ENCODE data around the gene KIF2C. TPM values are rescaled to one million over a fixed set of nuclear protein-coding genes. Genes with fewer than 3 reads are reported as not detected.

The KIF2C gene
- total RNA-seq, 1 experiment from 2014 or later, result 69.4 TPM

GRCh38 chr1:44723064-44723463 lies 16.6 kb upstream of the KIF2C start:
- H3K36me3 ChIP-seq (ENCODE audit: control insufficient read depth, insufficient read depth, low read length), result no peaks in the 10 kb centered on the region
- DNase-seq (ENCODE audit: low read depth, low spot score) (no peak), ATAC-seq (no peak)
- in situ Hi-C loops (cut with HindIII; ENCODE audit: low pct_unique_long_range_greater_than_20kb, low sequenced_read_pairs), result no loop called here
- no peaks in the 10 kb centered on the region for H3K9me3 ChIP-seq (ENCODE audit: control insufficient read depth, insufficient read depth, low read depth, low read length)
- no peak overlapping the region for H3K27ac ChIP-seq (ENCODE audit: low read length)
- H3K27me3 ChIP-seq (ENCODE audit: control insufficient read depth, insufficient read depth, low read length), result no peaks in the 10 kb centered on the region
- no peak for TF ChIP-seq REST (IDR thresholded peaks at IDR 0.05; ENCODE audit: insufficient read depth in 1 of 2, low read depth in 2 of 2, low read length in 1 of 2)
- TF ChIP-seq TCF7L2 (IDR thresholded peaks at IDR 0.05; ENCODE audit: low read depth, low read length), result no peak
- no peak for TF ChIP-seq SIN3A (IDR thresholded peaks at IDR 0.05; ENCODE audit: borderline replicate concordance, insufficient read depth, low read depth, low read length)
- no peak for TF ChIP-seq CTCF (IDR thresholded peaks at IDR 0.05)
- no peak for TF ChIP-seq POLR2AphosphoS5 (IDR thresholded peaks at IDR 0.05; ENCODE audit: low read depth, low read length)
- peaks cover 7% of the 10 kb centered on the region for H3K4me1 ChIP-seq (ENCODE audit: control insufficient read depth, insufficient read depth, low read length)
- no peak overlapping the region for H3K4me3 ChIP-seq (ENCODE audit: low read depth in 2 of 2, low read length in 2 of 2)
- CTCF ChIA-PET, result interaction anchor here (0.7 kb wide), 1 partner anchor 224 kb away, joined by 3 read pairs; no protein-coding TSS in a partner anchor
- no TSS peak for BruUV-seq (replicated peaks)
- intact Hi-C loops (cut with micrococcal nuclease; ENCODE audit: unreplicated experiment), result no loop called here
- POLR2A ChIA-PET, result interaction anchor here (0.7 kb wide), 1 partner anchor 27 kb away, joined by 3 read pairs; no protein-coding TSS in a partner anchor

GRCh38 chr1:44723496-44724295 lies 15.9 kb upstream of the KIF2C start:
- Histone ChIP-seq H3K4me1 (ENCODE audit: control insufficient read depth, insufficient read depth, low read length) (peaks cover 7% of the 10 kb centered on the region), H3K27me3 (ENCODE audit: control insufficient read depth, insufficient read depth, low read length) (no peaks in the 10 kb centered on the region), H3K36me3 (ENCODE audit: control insufficient read depth, insufficient read depth, low read length) (no peaks in the 10 kb centered on the region), H3K4me3 (ENCODE audit: low read depth in 2 of 2, low read length in 2 of 2) (no peak overlapping the region), H3K27ac (ENCODE audit: low read length) (no peak overlapping the region), H3K9me3 (ENCODE audit: control insufficient read depth, insufficient read depth, low read depth, low read length) (no peaks in the 10 kb centered on the region)
- TF ChIP-seq TCF7L2 (IDR thresholded peaks at IDR 0.05; ENCODE audit: low read depth, low read length), result no peak
- TF ChIP-seq SIN3A (IDR thresholded peaks at IDR 0.05; ENCODE audit: borderline replicate concordance, insufficient read depth, low read depth, low read length), result no peak
- TF ChIP-seq CTCF (IDR thresholded peaks at IDR 0.05), result no peak
- TF ChIP-seq POLR2AphosphoS5 (IDR thresholded peaks at IDR 0.05; ENCODE audit: low read depth, low read length), result no peak
- TF ChIP-seq REST (IDR thresholded peaks at IDR 0.05; ENCODE audit: insufficient read depth in 1 of 2, low read depth in 2 of 2, low read length in 1 of 2), result no peak
- POLR2A ChIA-PET, result no interaction called here
- intact Hi-C loops (cut with micrococcal nuclease; ENCODE audit: unreplicated experiment), result no loop called here
- no TSS peak for BruUV-seq (replicated peaks)
- no peak for DNase-seq (ENCODE audit: low read depth, low spot score)
- no peak for ATAC-seq
- CTCF ChIA-PET, result no interaction called here
- in situ Hi-C loops (cut with HindIII; ENCODE audit: low pct_unique_long_range_greater_than_20kb, low sequenced_read_pairs), result no loop called here

All from Panc1 (cell line).